Gastroesophageal sphincter (tissue), 3 donors: ENCODE data around the gene COQ10B.

ENCODE experiments used
- CTCF ChIP-seq, 4 experiments: fragments of 200-600 bp in 2 of 4; fragments of 450-650 bp in 2 of 4; sonication (generic) in 1 of 4; IDR thresholded peaks; one replicate each; pipeline ENCODE4 v1.5.1; 2017 to 2019; ENCODE audit warnings: antibody characterized with exemption in 4 of 4, mild to moderate bottlenecking in 2 of 4, moderate library complexity in 2 of 4
- POLR2A ChIP-seq, 2 donors: fragments of 450-650 bp; IDR thresholded peaks; one replicate each; pipeline ENCODE4 v1.6.1; 2017; ENCODE audit warnings: antibody characterized with exemption in 2 of 2, mild to moderate bottlenecking in 2 of 2, moderate library complexity in 1 of 2
- POLR2AphosphoS5 ChIP-seq: sonication (generic); formaldehyde crosslinking; IDR thresholded peaks from one replicate; pipeline ENCODE4 v1.6.1; 2017; ENCODE audit warnings: antibody characterized with exemption

- TF ChIP-seq POLR2AphosphoS5 (no peak), CTCF (IDR thresholded peaks at IDR 0.05) (no peak), POLR2A (IDR thresholded peaks at IDR 0.05) (no peak)
Observed at GRCh38 chr2:197486175-197486574, 32.8 kb downstream of the COQ10B start.
